PFSK-1 (cell line): ENCODE results near the gene IGFALS.

Source experiments
- POLR2AphosphoS5 ChIP-seq: IDR thresholded peaks from 2 replicates; pipeline ENCODE4 v1.6.1; 2012; ENCODE audit warnings: low read depth, mild to moderate bottlenecking, control low read depth, low read length, moderate library complexity
- TAF1 ChIP-seq: IDR thresholded peaks from 2 replicates; pipeline ENCODE4 v1.6.1; 2012; ENCODE audit warnings: low read length, control low read depth, borderline replicate concordance; ENCODE audit not compliant: insufficient read depth

DNA sequence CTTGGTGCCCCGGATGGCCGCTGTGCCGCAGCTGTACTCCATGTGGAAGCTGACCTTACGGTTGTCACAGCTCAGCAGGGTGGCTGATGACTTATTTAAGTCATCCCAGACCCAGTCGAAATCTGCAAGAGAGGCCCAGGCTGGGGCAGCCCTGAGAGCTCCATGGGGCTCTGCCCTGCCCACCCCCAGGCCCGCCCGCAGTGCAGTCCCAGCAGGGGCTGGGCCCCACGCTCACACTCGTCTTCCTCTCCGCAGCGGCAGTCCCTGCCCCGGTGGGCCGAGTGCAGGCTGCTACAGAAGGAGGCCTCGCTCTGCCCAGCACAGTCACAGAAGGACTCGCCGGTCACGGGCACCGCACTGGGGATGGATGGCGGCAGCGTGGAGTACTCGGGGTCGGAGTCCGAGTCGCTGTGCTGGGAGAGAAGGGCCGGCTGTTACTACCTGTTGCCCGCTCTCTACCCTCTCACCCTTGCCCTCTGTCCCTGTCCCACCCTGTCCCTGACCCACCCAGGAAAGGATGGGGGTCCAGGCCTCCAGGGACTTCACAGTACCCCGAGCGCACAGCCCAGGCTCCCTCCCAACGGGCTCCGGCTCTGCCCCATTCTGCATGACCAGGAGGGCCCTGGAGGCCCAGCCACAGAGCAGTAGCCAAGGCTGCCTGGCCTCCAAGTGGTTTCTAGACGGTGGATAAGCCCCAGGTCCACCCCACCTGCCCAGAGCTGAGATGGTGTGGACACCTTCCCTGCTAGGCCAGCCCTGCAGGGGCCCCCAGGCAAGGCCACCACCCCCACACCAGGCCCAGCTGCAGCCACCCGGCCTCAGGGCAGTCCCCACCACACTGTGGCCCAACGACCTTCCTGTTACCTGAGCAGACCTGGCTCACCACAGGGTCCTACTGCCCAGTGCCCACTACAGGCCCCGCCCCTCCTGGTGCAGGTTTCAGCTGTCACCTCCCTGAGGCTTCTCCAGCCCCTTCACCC, 15.0 kb downstream of the IGFALS start:
- no peak for TF ChIP-seq POLR2AphosphoS5
- no peak for TF ChIP-seq TAF1
